Body of pancreas (tissue), 4 donors: ENCODE measurements around the gene HBA1. TPM values are rescaled to one million over a fixed set of nuclear protein-coding genes. Genes with fewer than 3 reads are reported as not detected.

Experiments used
- ATAC-seq: fragments of 150-250 bp; one replicate; pipeline ENCODE4 v1.9.1; 2016
- DNase-seq, 4 donors: peaks; one replicate each; pipeline ENCODE4 v3.0.0-alpha.2; 2019
- H3K27ac ChIP-seq, 4 donors: fragments of 200-600 bp; sonication (generic); 1 replicate in 3 of 4; 2 replicates in 1 of 4; pipeline versions ENCODE4 v1.5.1 to v1.6.1; 2016 to 2019; ENCODE audit warnings: mild to moderate bottlenecking in 1 of 4, mixed read lengths in 1 of 4, moderate library complexity in 1 of 4
- H3K27me3 ChIP-seq, 2 donors: fragments of 200-600 bp; sonication (generic); one replicate each; pipeline ENCODE4 v1.6.0; 2016; ENCODE audit warnings: mild to moderate bottlenecking in 1 of 2
- H3K36me3 ChIP-seq, 2 donors: fragments of 200-600 bp; sonication (generic); replicated peaks in 1 of 2; 2 replicates each; pipeline ENCODE4 v1.5.1; 2016; ENCODE audit warnings: low read depth in 2 of 2; ENCODE audit not compliant: insufficient read depth in 1 of 2
- H3K4me1 ChIP-seq: fragments of 200-600 bp; sonication (generic); one replicate; pipeline ENCODE4 v1.6.0; 2016
- H3K4me3 ChIP-seq, 2 donors: fragments of 200-600 bp; sonication (generic); 1 replicate in 1 of 2; 2 replicates in 1 of 2; pipeline ENCODE4 v1.5.1; 2016 to 2019
- H3K9me3 ChIP-seq, 3 donors: fragments of 200-600 bp; sonication (generic); 1 replicate in 2 of 3; 2 replicates in 1 of 3; pipeline ENCODE4 v1.5.1; 2016
- CTCF ChIP-seq, 7 experiments: fragments of 450-650 bp in 4 of 7; fragments of 200-600 bp in 3 of 7; sonication (generic) in 3 of 7; IDR thresholded peaks; one replicate each; pipeline ENCODE4 v1.5.1; 2016 to 2019; ENCODE audit warnings: antibody characterized with exemption in 7 of 7
- POLR2A ChIP-seq, 3 donors: fragments of 450-650 bp; IDR thresholded peaks; one replicate each; pipeline ENCODE4 v1.6.1; 2016; ENCODE audit warnings: antibody characterized with exemption in 3 of 3, mild to moderate bottlenecking in 2 of 3
- WGBS, 2 donors: methylation state at CpG; one replicate each; pipeline ENCODE4 v1.1.5; 2017; 5-methylcytosine and 5-hydroxymethylcytosine counted together
- intact Hi-C: fragments of 100-400 bp; cut with DNase I; formaldehyde crosslinking; loops from one replicate; pipeline ENCODE4 v1.15.1; 2023
- small RNA-seq: library from RNA; depleted of rRNA; stranded (forward); fragments of <200 nt; gene quantifications from one replicate; pipeline ENCODE3, GENCODE V24; 2016
- total RNA-seq, 2 donors: library from RNA; depleted of rRNA; stranded (reverse); fragments of >200 nt; gene quantifications; one replicate each; pipeline ENCODE4 v1.1.0, GENCODE V29; 2016

The HBA1 gene
- total RNA-seq, 2 donors from 2014 or later: not detected

- H3K9me3 ChIP-seq: no peaks in the 10 kb centered on the region
- TF ChIP-seq POLR2A (IDR thresholded peaks at IDR 0.05): no peak
- no peaks in the 10 kb centered on the region for H3K27me3 ChIP-seq
- DNase-seq (no peak), ATAC-seq (no peak)
- H3K4me1 ChIP-seq: no peaks in the 10 kb centered on the region
- no peak overlapping the region for H3K4me3 ChIP-seq
- H3K36me3 ChIP-seq: peaks cover 0 to 2% of the 10 kb centered on the region in 2 donors
- H3K27ac ChIP-seq: no peak overlapping the region
- intact Hi-C loops: no loop called here
- WGBS, 2 donors: 74 to 84% methylated on average over 3 of the region's 3 CpGs
Observed at GRCh38 chr16:212999-213398, 36.5 kb downstream of the HBA1 start.

- no peak overlapping the region for H3K4me3 ChIP-seq
- H3K9me3 ChIP-seq: no peaks in the 10 kb centered on the region
- H3K27ac ChIP-seq: no peak overlapping the region
- DNase-seq (no peak), ATAC-seq (no peak)
- peaks cover 6 to 10% of the 10 kb centered on the region in 2 donors for H3K36me3 ChIP-seq
- H3K4me1 ChIP-seq: no peaks in the 10 kb centered on the region
- intact Hi-C loops: no loop called here
- no peak for TF ChIP-seq POLR2A (IDR thresholded peaks at IDR 0.05)
- TF ChIP-seq CTCF (IDR thresholded peaks at IDR 0.05): no peak
- WGBS, 2 donors: 56 to 64% methylated on average over 4 of the region's 4 CpGs
- H3K27me3 ChIP-seq: no peaks in the 10 kb centered on the region
Observed at GRCh38 chr16:220021-220420, 43.5 kb downstream of the HBA1 start.

Small RNA genes lying within 50 kb of the gene (small RNA-seq; reads per million reads assigned to genes)
- gene RF00019: not detected

Other genes with a start within 250 kb of the HBA1 start
- 1 to 10 TPM; 2.6 to 5.6 TPM for gene POLR3K, start 123.1 kb upstream of the HBA1 start, total RNA-seq
- gene SNRNP25, start 122.9 kb upstream of the HBA1 start, total RNA-seq: 10 to 100 TPM; 13.2 to 13.5 TPM
- gene RHBDF1, start 104.0 kb upstream of the HBA1 start, total RNA-seq: 10 to 100 TPM; 16.3 to 27.7 TPM
- gene MPG, start 98.5 kb upstream of the HBA1 start, total RNA-seq: 10 to 100 TPM; 65.6 to 66.9 TPM
- gene NPRL3, start 38.0 kb upstream of the HBA1 start, total RNA-seq: 10 to 100 TPM; 10.6 to 23.7 TPM
- gene HBZ, start 24.0 kb upstream of the HBA1 start, total RNA-seq: not detected
- gene HBM, start 10.7 kb upstream of the HBA1 start, total RNA-seq: not detected
- 10 to 100 TPM in 1 of 2 donors, 1 to 10 TPM in 1; 6.0 to 23.4 TPM for gene HBA2, start 3.8 kb upstream of the HBA1 start, total RNA-seq
- gene HBQ1, start 3.8 kb downstream of the HBA1 start, total RNA-seq: not detected
- 100 to 1,000 TPM; 106 to 162 TPM for gene LUC7L, start 52.8 kb downstream of the HBA1 start, total RNA-seq
- gene FAM234A, start 58.1 kb downstream of the HBA1 start, total RNA-seq: 10 to 100 TPM; 44.2 to 50.8 TPM
- 10 to 100 TPM; 15.6 to 95.9 TPM for gene RGS11, start 99.3 kb downstream of the HBA1 start, total RNA-seq
- 100 to 1,000 TPM; 102 to 140 TPM for gene ARHGDIG, start 103.9 kb downstream of the HBA1 start, total RNA-seq
- gene PDIA2, start 106.5 kb downstream of the HBA1 start, total RNA-seq: 1,000 to 10,000 TPM in 1 of 2 donors, 100 to 1,000 TPM in 1; 517 to 2,271 TPM
- gene AXIN1, start 176.0 kb downstream of the HBA1 start, total RNA-seq: 10 to 100 TPM; 14.8 TPM
- 10 to 100 TPM; 22.1 to 31.0 TPM for gene MRPL28, start 193.9 kb downstream of the HBA1 start, total RNA-seq
- gene PGAP6, start 205.3 kb downstream of the HBA1 start, total RNA-seq: 100 to 1,000 TPM in 1 of 2 donors, 10 to 100 TPM in 1; 83.8 to 113 TPM
- 10 to 100 TPM; 20.2 to 33.0 TPM for gene NME4, start 220.5 kb downstream of the HBA1 start, total RNA-seq
- 10 to 100 TPM; 38.9 to 41.2 TPM for gene DECR2, start 225.2 kb downstream of the HBA1 start, total RNA-seq
- 100 to 1,000 TPM in 1 of 2 donors, 10 to 100 TPM in 1; 50.1 to 122 TPM for gene RAB11FIP3, start 249.0 kb downstream of the HBA1 start, total RNA-seq